Measurements from ENCODE around the gene DENND2C.

GRCh38 chr1:114690148-114690547, 20.3 kb upstream of the DENND2C start:
- TF ChIP-seq CTCF (conservative IDR thresholded peaks at IDR 0.05): no peak
- TF ChIP-seq EZH2 (IDR thresholded peaks at IDR 0.05; ENCODE audit: low read depth): no peak

All from PC-9 (cell line).